Uterus (tissue), 2 donors: ENCODE measurements around the gene WDR75.

Source experiments
- POLR2A ChIP-seq, 2 donors: fragments of 450-650 bp; IDR thresholded peaks; one replicate each; pipeline ENCODE4 v1.6.1; 2016; ENCODE audit warnings: antibody characterized with exemption in 2 of 2, mild to moderate bottlenecking in 1 of 2, moderate library complexity in 1 of 2
- TF ChIP-seq, protein P1 (sequence below), 4 experiments: fragments of 200-600 bp in 2 of 4; fragments of 450-650 bp in 2 of 4; sonication (generic) in 2 of 4; IDR thresholded peaks; one replicate each; pipeline ENCODE4 v1.5.1; 2016 to 2019; ENCODE audit warnings: antibody characterized with exemption in 4 of 4, mild to moderate bottlenecking in 2 of 4, moderate library complexity in 1 of 4

DNA sequence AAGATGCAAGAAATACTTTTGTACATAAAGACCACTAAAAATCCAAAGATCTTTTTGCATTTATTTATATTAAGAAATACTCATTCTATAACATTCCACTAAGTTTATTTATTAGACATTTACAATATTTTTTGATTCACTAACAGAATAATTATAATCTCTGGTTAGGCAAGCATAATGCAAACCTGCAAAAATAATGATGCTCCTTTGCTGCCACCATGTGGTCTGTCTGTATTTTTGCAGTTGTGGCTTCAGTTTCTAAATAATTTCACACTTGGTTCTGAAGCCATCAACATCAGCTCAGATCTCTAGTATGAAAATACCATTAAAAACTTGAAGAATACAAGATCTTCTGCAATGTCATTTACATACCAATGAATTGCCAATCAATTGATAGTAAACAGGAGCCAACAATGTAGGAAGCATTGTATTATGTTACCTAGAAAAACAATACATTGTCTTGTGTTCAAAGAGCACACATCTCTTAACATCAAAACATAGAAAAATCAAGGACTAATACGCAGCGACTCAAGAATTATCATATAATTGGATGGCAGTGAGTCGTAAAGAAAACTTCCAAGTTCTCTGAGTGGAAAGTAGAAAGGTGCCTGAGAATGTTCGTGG is 28.8 kb upstream of the WDR75 start:
- TF ChIP-seq, protein P1, sequence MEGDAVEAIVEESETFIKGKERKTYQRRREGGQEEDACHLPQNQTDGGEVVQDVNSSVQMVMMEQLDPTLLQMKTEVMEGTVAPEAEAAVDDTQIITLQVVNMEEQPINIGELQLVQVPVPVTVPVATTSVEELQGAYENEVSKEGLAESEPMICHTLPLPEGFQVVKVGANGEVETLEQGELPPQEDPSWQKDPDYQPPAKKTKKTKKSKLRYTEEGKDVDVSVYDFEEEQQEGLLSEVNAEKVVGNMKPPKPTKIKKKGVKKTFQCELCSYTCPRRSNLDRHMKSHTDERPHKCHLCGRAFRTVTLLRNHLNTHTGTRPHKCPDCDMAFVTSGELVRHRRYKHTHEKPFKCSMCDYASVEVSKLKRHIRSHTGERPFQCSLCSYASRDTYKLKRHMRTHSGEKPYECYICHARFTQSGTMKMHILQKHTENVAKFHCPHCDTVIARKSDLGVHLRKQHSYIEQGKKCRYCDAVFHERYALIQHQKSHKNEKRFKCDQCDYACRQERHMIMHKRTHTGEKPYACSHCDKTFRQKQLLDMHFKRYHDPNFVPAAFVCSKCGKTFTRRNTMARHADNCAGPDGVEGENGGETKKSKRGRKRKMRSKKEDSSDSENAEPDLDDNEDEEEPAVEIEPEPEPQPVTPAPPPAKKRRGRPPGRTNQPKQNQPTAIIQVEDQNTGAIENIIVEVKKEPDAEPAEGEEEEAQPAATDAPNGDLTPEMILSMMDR (IDR thresholded peaks at IDR 0.05): peak; percentile 65 to 87 (median 72)
- TF ChIP-seq POLR2A (IDR thresholded peaks at IDR 0.05): no peak
